Ishikawa (cell line): ENCODE results near the gene IBA57.

Experiments used
- CREB1 ChIP-seq: IDR thresholded peaks from 2 replicates; pipeline ENCODE4 v1.6.1; 2012; ENCODE audit warnings: low read depth
- EP300 ChIP-seq: IDR thresholded peaks from 2 replicates; pipeline ENCODE4 v1.6.1; 2012; ENCODE audit warnings: borderline replicate concordance
- NFIC ChIP-seq: IDR thresholded peaks from 2 replicates; pipeline ENCODE4 v1.6.1; 2012
- TCF12 ChIP-seq: IDR thresholded peaks from 2 replicates; pipeline ENCODE4 v1.6.1; 2012; ENCODE audit warnings: low read depth
- ZBTB7A ChIP-seq: IDR thresholded peaks from 2 replicates; pipeline ENCODE4 v1.6.1; 2012; ENCODE audit warnings: low read depth
- TF ChIP-seq, protein P1 (sequence below): IDR thresholded peaks from 2 replicates; pipeline ENCODE4 v1.6.1; 2012
- TF ChIP-seq, protein P2 (sequence below): IDR thresholded peaks from 2 replicates; pipeline ENCODE4 v1.6.1; 2012; ENCODE audit warnings: low read depth, mild to moderate bottlenecking

DNA sequence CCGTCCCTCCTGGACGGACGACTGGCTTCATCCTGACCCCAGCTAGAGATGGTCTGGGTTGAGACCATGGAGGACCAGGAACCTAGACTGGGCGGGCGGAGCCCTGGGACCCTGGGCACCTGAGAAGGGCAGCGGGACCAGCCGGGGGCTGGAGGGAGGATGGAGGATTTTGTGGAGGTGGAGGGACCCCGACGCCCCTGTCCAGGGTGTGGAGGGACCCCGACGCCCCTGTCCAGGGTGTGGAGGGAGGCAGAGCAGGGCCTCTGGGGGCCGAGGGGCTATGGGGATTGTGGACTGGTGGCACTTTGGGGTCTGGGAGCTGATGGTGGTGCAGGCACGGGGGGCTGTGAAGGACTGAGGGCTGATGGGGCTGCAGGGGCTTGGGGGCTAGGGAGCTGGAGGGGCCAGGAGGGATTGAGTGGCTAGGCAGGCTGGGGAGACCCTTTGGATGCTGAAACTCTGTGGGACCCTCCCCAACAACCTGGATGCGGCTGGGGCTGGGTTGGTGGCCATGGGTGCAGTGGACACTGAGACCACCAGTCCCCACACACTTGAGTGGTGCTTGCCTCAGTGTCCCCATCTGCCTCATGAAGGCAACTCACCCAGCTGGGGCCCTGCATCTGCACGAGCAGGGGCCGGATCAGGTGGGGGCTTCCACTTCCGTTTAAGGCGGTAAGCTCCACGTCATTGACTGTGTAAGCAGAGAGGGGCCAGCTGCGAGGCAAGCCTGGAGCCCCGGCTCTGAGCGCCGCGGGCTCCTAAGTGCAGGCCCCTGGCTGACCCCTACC lies 8.5 kb upstream of the IBA57 start:
- TF ChIP-seq, protein P1, sequence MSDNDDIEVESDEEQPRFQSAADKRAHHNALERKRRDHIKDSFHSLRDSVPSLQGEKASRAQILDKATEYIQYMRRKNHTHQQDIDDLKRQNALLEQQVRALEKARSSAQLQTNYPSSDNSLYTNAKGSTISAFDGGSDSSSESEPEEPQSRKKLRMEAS: no peak
- TF ChIP-seq, protein P2, sequence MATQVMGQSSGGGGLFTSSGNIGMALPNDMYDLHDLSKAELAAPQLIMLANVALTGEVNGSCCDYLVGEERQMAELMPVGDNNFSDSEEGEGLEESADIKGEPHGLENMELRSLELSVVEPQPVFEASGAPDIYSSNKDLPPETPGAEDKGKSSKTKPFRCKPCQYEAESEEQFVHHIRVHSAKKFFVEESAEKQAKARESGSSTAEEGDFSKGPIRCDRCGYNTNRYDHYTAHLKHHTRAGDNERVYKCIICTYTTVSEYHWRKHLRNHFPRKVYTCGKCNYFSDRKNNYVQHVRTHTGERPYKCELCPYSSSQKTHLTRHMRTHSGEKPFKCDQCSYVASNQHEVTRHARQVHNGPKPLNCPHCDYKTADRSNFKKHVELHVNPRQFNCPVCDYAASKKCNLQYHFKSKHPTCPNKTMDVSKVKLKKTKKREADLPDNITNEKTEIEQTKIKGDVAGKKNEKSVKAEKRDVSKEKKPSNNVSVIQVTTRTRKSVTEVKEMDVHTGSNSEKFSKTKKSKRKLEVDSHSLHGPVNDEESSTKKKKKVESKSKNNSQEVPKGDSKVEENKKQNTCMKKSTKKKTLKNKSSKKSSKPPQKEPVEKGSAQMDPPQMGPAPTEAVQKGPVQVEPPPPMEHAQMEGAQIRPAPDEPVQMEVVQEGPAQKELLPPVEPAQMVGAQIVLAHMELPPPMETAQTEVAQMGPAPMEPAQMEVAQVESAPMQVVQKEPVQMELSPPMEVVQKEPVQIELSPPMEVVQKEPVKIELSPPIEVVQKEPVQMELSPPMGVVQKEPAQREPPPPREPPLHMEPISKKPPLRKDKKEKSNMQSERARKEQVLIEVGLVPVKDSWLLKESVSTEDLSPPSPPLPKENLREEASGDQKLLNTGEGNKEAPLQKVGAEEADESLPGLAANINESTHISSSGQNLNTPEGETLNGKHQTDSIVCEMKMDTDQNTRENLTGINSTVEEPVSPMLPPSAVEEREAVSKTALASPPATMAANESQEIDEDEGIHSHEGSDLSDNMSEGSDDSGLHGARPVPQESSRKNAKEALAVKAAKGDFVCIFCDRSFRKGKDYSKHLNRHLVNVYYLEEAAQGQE: no peak
- no peak for TF ChIP-seq CREB1
- no peak for TF ChIP-seq NFIC
- no peak for TF ChIP-seq EP300
- TF ChIP-seq TCF12: no peak
- no peak for TF ChIP-seq ZBTB7A
